ENCODE data around the gene FUZ. TPM values are rescaled to one million over a fixed set of nuclear protein-coding genes. Genes with fewer than 3 reads are reported as not detected.

The FUZ gene
- total RNA-seq, 2 donors from 2014 or later: 8.9 to 24.1 TPM

GRCh38 chr19:49854378-49855263 lies 41.5 kb upstream of the FUZ start:
- H3K36me3 ChIP-seq (replicated peaks in 1 of 2; ENCODE audit: insufficient read depth in 1 of 2, low read depth in 2 of 2): peaks cover 4 to 8% of the 10 kb centered on the region in 2 donors
- peaks cover 34% of the 10 kb centered on the region for H3K4me1 ChIP-seq
- DNase-seq (peak in 1 of 4 donors; percentile 18), ATAC-seq (no peak)
- intact Hi-C loops (cut with DNase I): no loop called here
- H3K27me3 ChIP-seq: no peaks in the 10 kb centered on the region
- peak overlapping the region in 1 of 4 donors; percentile 5 for H3K27ac ChIP-seq
- no peaks in the 10 kb centered on the region for H3K9me3 ChIP-seq
- WGBS, 2 donors: 82 to 83% methylated on average over 3 to 33 of the region's 39 CpGs
- TF ChIP-seq POLR2A (IDR thresholded peaks at IDR 0.05): no peak
- no peak for TF ChIP-seq CTCF (IDR thresholded peaks at IDR 0.05)
- H3K4me3 ChIP-seq: no peak overlapping the region

DNA sequence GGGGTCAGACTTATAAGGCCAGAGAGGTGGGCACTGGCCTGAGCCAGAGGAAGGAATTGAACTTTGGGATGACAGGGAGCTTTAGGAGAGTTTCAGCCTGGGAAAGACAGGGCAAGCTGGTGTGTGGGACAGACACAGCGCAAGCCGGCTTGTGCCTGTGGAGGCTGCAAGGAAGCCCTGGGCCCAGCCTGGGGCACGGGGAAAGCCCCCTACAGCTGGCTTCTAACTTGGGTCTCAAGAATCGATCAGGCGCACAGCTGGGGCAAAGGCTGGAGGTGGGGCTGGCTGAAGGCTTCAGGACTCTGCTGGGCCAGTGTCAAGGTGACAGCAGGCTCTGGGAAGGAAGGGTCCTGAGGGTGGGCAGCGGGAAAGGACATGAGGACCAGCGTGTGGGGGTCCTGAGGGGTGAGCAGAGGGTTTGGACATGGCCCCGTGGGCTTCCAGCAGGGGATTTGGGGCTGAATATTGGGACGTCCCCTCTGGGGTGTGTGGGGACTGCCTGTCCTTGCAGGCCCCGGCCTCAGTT lies 40.8 kb upstream of the FUZ start:
- no peak for DNase-seq
- Histone ChIP-seq H3K27ac (peak overlapping the region in 2 of 4 donors; percentile 5 to 25), H3K27me3 (no peaks in the 10 kb centered on the region), H3K4me1 (peaks cover 36% of the 10 kb centered on the region), H3K36me3 (replicated peaks in 1 of 2; ENCODE audit: insufficient read depth in 1 of 2, low read depth in 2 of 2) (peaks cover 4 to 7% of the 10 kb centered on the region in 2 donors), H3K4me3 (no peak overlapping the region), H3K9me3 (no peaks in the 10 kb centered on the region)
- no peak for ATAC-seq
- intact Hi-C loops (cut with DNase I): no loop called here
- WGBS, 2 donors: 73 to 76% methylated on average over 6 to 10 of the region's 10 CpGs
- no peak for TF ChIP-seq CTCF (IDR thresholded peaks at IDR 0.05)
- no peak for TF ChIP-seq POLR2A (IDR thresholded peaks at IDR 0.05)

- WGBS, 2 donors: 46 to 47% methylated on average over 14 of the region's 14 CpGs
- Histone ChIP-seq H3K27ac (peak overlapping the region in 2 of 4 donors; percentile 28 to 99), H3K4me1 (peaks cover 36% of the 10 kb centered on the region), H3K9me3 (no peaks in the 10 kb centered on the region), H3K27me3 (no peaks in the 10 kb centered on the region), H3K4me3 (no peak overlapping the region), H3K36me3 (replicated peaks in 1 of 2; ENCODE audit: insufficient read depth in 1 of 2, low read depth in 2 of 2) (peaks cover 0 to 2% of the 10 kb centered on the region in 2 donors)
- intact Hi-C loops (cut with DNase I): no loop called here
- DNase-seq (peak in 1 of 4 donors; percentile 7), ATAC-seq (no peak)
- TF ChIP-seq POLR2A (IDR thresholded peaks at IDR 0.05) (no peak), CTCF (IDR thresholded peaks at IDR 0.05) (no peak)
These were observed 39.6 kb upstream of the FUZ start for GRCh38 chr19:49852631-49853126.

DNA sequence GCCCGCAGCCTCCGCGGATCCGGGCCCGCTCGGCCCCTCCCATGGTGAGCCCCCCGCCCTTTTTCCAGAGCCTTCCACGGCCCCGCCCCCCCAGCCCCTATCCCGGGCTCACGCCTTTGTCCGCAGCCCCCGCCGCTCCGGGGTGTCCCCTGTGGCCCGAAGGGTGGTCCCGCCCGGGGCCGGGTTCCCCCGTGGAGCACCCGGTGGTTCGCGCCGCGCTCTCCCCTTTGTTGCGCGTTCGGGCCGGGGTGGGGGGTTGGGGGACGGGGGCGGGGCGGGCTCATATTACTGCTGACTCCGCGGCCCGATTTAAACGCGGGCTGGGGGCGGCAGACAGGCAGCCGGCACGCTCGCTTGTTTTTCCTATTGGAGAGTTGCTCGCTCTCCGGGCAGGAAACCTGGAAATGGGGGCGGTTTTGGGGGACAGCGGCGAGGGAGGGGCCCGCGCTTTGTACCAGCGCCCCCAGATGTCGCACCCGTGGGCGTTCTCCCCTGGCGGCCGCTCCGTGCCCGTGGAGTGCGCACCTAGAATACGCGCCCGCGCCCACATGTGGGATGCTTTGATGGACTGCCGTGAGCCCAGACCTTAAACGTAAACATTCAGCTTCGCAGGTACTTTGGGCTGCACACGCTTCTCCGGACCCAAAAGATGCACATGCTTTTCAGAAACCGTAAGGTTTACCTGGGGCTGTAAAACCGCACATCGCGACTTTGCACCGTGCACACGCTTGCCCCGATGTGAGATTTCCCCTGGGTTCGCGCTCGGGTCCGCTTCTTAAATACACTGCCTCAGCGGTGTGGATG lies 38.6 kb upstream of the FUZ start:
- Histone ChIP-seq H3K4me1 (peaks cover 36% of the 10 kb centered on the region), H3K27ac (peak overlapping the region; percentile 93 to 99 (median 99)), H3K9me3 (no peaks in the 10 kb centered on the region), H3K27me3 (no peaks in the 10 kb centered on the region), H3K4me3 (peak overlapping the region; percentile 44 to 75), H3K36me3 (replicated peaks in 1 of 2; ENCODE audit: insufficient read depth in 1 of 2, low read depth in 2 of 2) (peaks cover 0 to 2% of the 10 kb centered on the region in 2 donors)
- intact Hi-C loops (cut with DNase I): no loop called here
- 1% methylated on average over 30 to 59 of the region's 78 CpGs for WGBS, 2 donors
- ATAC-seq (peak; percentile 18), DNase-seq (peak in 3 of 4 donors; percentile 47 to 59 (median 47))
- TF ChIP-seq CTCF (IDR thresholded peaks at IDR 0.05) (no peak), POLR2A (IDR thresholded peaks at IDR 0.05) (no peak)
